Thyroid gland (tissue), 4 donors: Measurements from ENCODE around the gene TAS2R38.

Source experiments
- CTCF ChIP-seq, 6 experiments: fragments of 200-600 bp in 3 of 6; fragments of 450-650 bp in 3 of 6; sonication (generic) in 3 of 6; IDR thresholded peaks; one replicate each; pipeline ENCODE4 v1.5.1; 2016 to 2019; ENCODE audit warnings: antibody characterized with exemption in 6 of 6, mild to moderate bottlenecking in 2 of 6, inconsistent platforms in 1 of 6, moderate library complexity in 1 of 6
- POLR2A ChIP-seq, 2 donors: fragments of 450-650 bp; IDR thresholded peaks; one replicate each; pipeline ENCODE4 v1.6.1; 2017; ENCODE audit warnings: antibody characterized with exemption in 2 of 2, mild to moderate bottlenecking in 2 of 2, moderate library complexity in 1 of 2

GRCh38 chr7:142009187-142009586, 35.6 kb upstream of the TAS2R38 start:
- TF ChIP-seq CTCF (IDR thresholded peaks at IDR 0.05) (no peak), POLR2A (IDR thresholded peaks at IDR 0.05) (no peak)
